Stimulated activated memory B cell treated with anti-CD40 and anti-IgM and Interleukin-4, amounts not matched to agents 10 μg/mL and 1 μg/mL and 100 μg/mL, for 72 hours (primary cell): ENCODE results near the gene TK2.
"Not testable (repeated sequence)": the region's sequence is repeated elsewhere in the genome, so short reads cannot be mapped to it uniquely, and the experiment has no call there.

ENCODE experiments used
- ATAC-seq: fragments of 150-1000 bp; cut with Tn5 transposase; 2 replicates; pipeline ENCODE4 v1.10.0; 2021
- H3K27ac Mint-ChIP-seq: one replicate; pipeline ENCODE4 v1.8.0; 2022; ENCODE audit warnings: mild to moderate bottlenecking, mixed read lengths
- H3K27me3 Mint-ChIP-seq: one replicate; pipeline ENCODE4 v1.8.0; 2022; ENCODE audit warnings: mixed read lengths
- H3K36me3 Mint-ChIP-seq: one replicate; pipeline ENCODE4 v1.8.0; 2022; ENCODE audit warnings: mixed read lengths
- H3K4me1 Mint-ChIP-seq: one replicate; pipeline ENCODE4 v1.8.0; 2022; ENCODE audit warnings: mixed read lengths
- H3K4me3 Mint-ChIP-seq: one replicate; pipeline ENCODE4 v1.8.0; 2022; ENCODE audit warnings: mild to moderate bottlenecking, moderate library complexity, mixed read lengths
- H3K9me3 Mint-ChIP-seq: one replicate; pipeline ENCODE4 v1.8.0; 2022; ENCODE audit warnings: mixed read lengths

The TK2 gene

GRCh38 chr16:66549284-66550131, at the start of gene TK2:
TK2 (minus strand) TSS chr16:66550122; CDS start chr16:66550061, 61 bp downstream.
- Mint-ChIP-seq H3K27me3 (no peaks in the 10 kb centered on the region), H3K27ac (peak within 1 kb of the TSS; percentile 50), H3K4me1 (peaks cover 80% of the 10 kb centered on the region), H3K4me3 (peak within 1 kb of the TSS; percentile 69), H3K36me3 (no peaks in the 10 kb centered on the region), H3K9me3 (no peaks in the 10 kb centered on the region)
- peak; percentile 49 for ATAC-seq

- H3K27ac Mint-ChIP-seq = no peak overlapping the region
- peaks cover 9% of the 10 kb centered on the region for H3K36me3 Mint-ChIP-seq
- H3K4me3 Mint-ChIP-seq = no peak overlapping the region
- H3K4me1 Mint-ChIP-seq = peaks cover 23% of the 10 kb centered on the region
- peaks cover 46% of the 10 kb centered on the region for H3K27me3 Mint-ChIP-seq
- H3K9me3 Mint-ChIP-seq = peaks cover 11% of the 10 kb centered on the region
- ATAC-seq = no peak
Observed at GRCh38 chr16:66598111-66598510, 48.2 kb upstream of the TK2 start.

GRCh38 chr16:66596986-66597848, 47.3 kb upstream of the TK2 start:
- H3K27me3 Mint-ChIP-seq = peaks cover 39% of the 10 kb centered on the region
- H3K4me3 Mint-ChIP-seq = no peak overlapping the region
- H3K36me3 Mint-ChIP-seq = peaks cover 9% of the 10 kb centered on the region
- H3K9me3 Mint-ChIP-seq = peaks cover 11% of the 10 kb centered on the region
- ATAC-seq = peak; percentile 69
- H3K27ac Mint-ChIP-seq = no peak overlapping the region
- peaks cover 18% of the 10 kb centered on the region for H3K4me1 Mint-ChIP-seq

GRCh38 chr16:66596559-66596958, 46.6 kb upstream of the TK2 start:
- not testable (repeated sequence) for H3K4me3 Mint-ChIP-seq, H3K9me3 Mint-ChIP-seq, H3K36me3 Mint-ChIP-seq, H3K27ac Mint-ChIP-seq, ATAC-seq
- peaks cover 39% of the 10 kb centered on the region for H3K27me3 Mint-ChIP-seq
- peaks cover 18% of the 10 kb centered on the region for H3K4me1 Mint-ChIP-seq

GRCh38 chr16:66594739-66595138, 44.8 kb upstream of the TK2 start:
- peak; percentile 75 for ATAC-seq
- Mint-ChIP-seq H3K36me3 (no peaks in the 10 kb centered on the region), H3K27me3 (peaks cover 33% of the 10 kb centered on the region), H3K9me3 (peaks cover 2% of the 10 kb centered on the region), H3K4me1 (peaks cover 29% of the 10 kb centered on the region), H3K27ac (no peak overlapping the region), H3K4me3 (no peak overlapping the region)

- peaks cover 35% of the 10 kb centered on the region for H3K4me1 Mint-ChIP-seq
- no peaks in the 10 kb centered on the region for H3K36me3 Mint-ChIP-seq
- H3K27me3 Mint-ChIP-seq = peaks cover 28% of the 10 kb centered on the region
- peaks cover 2% of the 10 kb centered on the region for H3K9me3 Mint-ChIP-seq
- no peak for ATAC-seq
- no peak overlapping the region for H3K27ac Mint-ChIP-seq
- no peak overlapping the region for H3K4me3 Mint-ChIP-seq
Observed at GRCh38 chr16:66592814-66593213, 42.9 kb upstream of the TK2 start.

GRCh38 chr16:66592241-66592640, 42.3 kb upstream of the TK2 start:
- Mint-ChIP-seq H3K36me3 (no peaks in the 10 kb centered on the region), H3K27me3 (peaks cover 28% of the 10 kb centered on the region)
- ATAC-seq = no peak

GRCh38 chr16:66591018-66591417, 41.1 kb upstream of the TK2 start:
- H3K36me3 Mint-ChIP-seq = no peaks in the 10 kb centered on the region
- peaks cover 36% of the 10 kb centered on the region for H3K4me1 Mint-ChIP-seq
- peaks cover 2% of the 10 kb centered on the region for H3K9me3 Mint-ChIP-seq
- no peak overlapping the region for H3K27ac Mint-ChIP-seq
- no peak for ATAC-seq
- no peak overlapping the region for H3K4me3 Mint-ChIP-seq
- H3K27me3 Mint-ChIP-seq = peaks cover 28% of the 10 kb centered on the region

More at GRCh38 chr16:66592241-66592640, 42.3 kb upstream of the TK2 start:
- no peak overlapping the region for H3K27ac Mint-ChIP-seq
- H3K4me3 Mint-ChIP-seq = no peak overlapping the region
- H3K4me1 Mint-ChIP-seq = peaks cover 36% of the 10 kb centered on the region
- H3K9me3 Mint-ChIP-seq = peaks cover 2% of the 10 kb centered on the region

GRCh38 chr16:66590322-66590721, 40.4 kb upstream of the TK2 start:
- Mint-ChIP-seq H3K27me3 (peaks cover 28% of the 10 kb centered on the region), H3K4me3 (peak overlapping the region; percentile 75), H3K27ac (peak overlapping the region; percentile 70), H3K36me3 (no peaks in the 10 kb centered on the region), H3K9me3 (peaks cover 2% of the 10 kb centered on the region), H3K4me1 (peaks cover 40% of the 10 kb centered on the region)
- ATAC-seq = no peak

GRCh38 chr16:66588981-66589713, 39.2 kb upstream of the TK2 start:
- peaks cover 30% of the 10 kb centered on the region for H3K4me1 Mint-ChIP-seq
- H3K4me3 Mint-ChIP-seq = peak overlapping the region; percentile 50
- H3K36me3 Mint-ChIP-seq = no peaks in the 10 kb centered on the region
- H3K27ac Mint-ChIP-seq = no peak overlapping the region
- peak; percentile 82 for ATAC-seq
- H3K9me3 Mint-ChIP-seq = peaks cover 2% of the 10 kb centered on the region
- H3K27me3 Mint-ChIP-seq = peaks cover 21% of the 10 kb centered on the region

GRCh38 chr16:66587881-66588600, 38.1 kb upstream of the TK2 start:
- peaks cover 30% of the 10 kb centered on the region for H3K4me1 Mint-ChIP-seq
- H3K9me3 Mint-ChIP-seq = no peaks in the 10 kb centered on the region
- peak; percentile 42 for ATAC-seq
- no peaks in the 10 kb centered on the region for H3K36me3 Mint-ChIP-seq
- no peak overlapping the region for H3K4me3 Mint-ChIP-seq
- peaks cover 21% of the 10 kb centered on the region for H3K27me3 Mint-ChIP-seq
- H3K27ac Mint-ChIP-seq = no peak overlapping the region

- peaks cover 27% of the 10 kb centered on the region for H3K4me1 Mint-ChIP-seq
- ATAC-seq = no peak
- H3K4me3 Mint-ChIP-seq = no peak overlapping the region
- peaks cover 5% of the 10 kb centered on the region for H3K27me3 Mint-ChIP-seq
- H3K9me3 Mint-ChIP-seq = peaks cover 3% of the 10 kb centered on the region
- H3K36me3 Mint-ChIP-seq = peaks cover 6% of the 10 kb centered on the region
- H3K27ac Mint-ChIP-seq = no peak overlapping the region
Observed at GRCh38 chr16:66585481-66586239, 35.7 kb upstream of the TK2 start.

- H3K9me3 Mint-ChIP-seq = peaks cover 3% of the 10 kb centered on the region
- H3K27me3 Mint-ChIP-seq = peaks cover 35% of the 10 kb centered on the region
- ATAC-seq = no peak
- peaks cover 15% of the 10 kb centered on the region for H3K4me1 Mint-ChIP-seq
- H3K36me3 Mint-ChIP-seq = peaks cover 6% of the 10 kb centered on the region
- H3K4me3 Mint-ChIP-seq = no peak overlapping the region
- no peak overlapping the region for H3K27ac Mint-ChIP-seq
Observed at GRCh38 chr16:66581246-66581952, 31.5 kb upstream of the TK2 start.
